Suprapubic skin (tissue), 4 donors: ENCODE results near the gene CRACDL. TPM values are rescaled to one million over a fixed set of nuclear protein-coding genes. Genes with fewer than 3 reads are reported as not detected.

ENCODE experiments used
- DNase-seq, 2 donors: peaks; one replicate each; pipeline ENCODE4 v3.0.0-alpha.2; 2019; ENCODE audit warnings: low spot score in 2 of 2
- H3K27ac ChIP-seq: fragments of 200-600 bp; sonication (generic); one replicate; pipeline ENCODE4 v1.5.1; 2019
- H3K27me3 ChIP-seq: fragments of 200-600 bp; sonication (generic); one replicate; pipeline ENCODE4 v1.5.1; 2019
- H3K36me3 ChIP-seq: fragments of 200-600 bp; sonication (generic); one replicate; pipeline ENCODE4 v1.5.1; 2019
- H3K4me1 ChIP-seq: fragments of 200-600 bp; sonication (generic); one replicate; pipeline ENCODE4 v1.5.1; 2019
- H3K4me3 ChIP-seq: fragments of 200-600 bp; sonication (generic); one replicate; pipeline ENCODE4 v1.5.1; 2019; ENCODE audit warnings: mild to moderate bottlenecking
- H3K9me3 ChIP-seq: fragments of 200-600 bp; sonication (generic); one replicate; pipeline ENCODE4 v1.5.1; 2019
- EP300 ChIP-seq: sonication (generic); formaldehyde crosslinking; IDR thresholded peaks from one replicate; pipeline ENCODE4 v1.6.1; 2017; ENCODE audit warnings: antibody characterized with exemption
- POLR2A ChIP-seq, 2 donors: fragments of 450-650 bp; IDR thresholded peaks; one replicate each; pipeline ENCODE4 v1.6.1; 2017; ENCODE audit warnings: antibody characterized with exemption in 2 of 2, mild to moderate bottlenecking in 2 of 2, moderate library complexity in 2 of 2
- POLR2AphosphoS5 ChIP-seq, 3 donors: sonication (generic); formaldehyde crosslinking; IDR thresholded peaks; one replicate each; pipeline ENCODE4 v1.6.1; 2017; ENCODE audit warnings: antibody characterized with exemption in 3 of 3
- WGBS: methylation state at CpG from one replicate; pipeline ENCODE4 v1.1.5; 2018; 5-methylcytosine and 5-hydroxymethylcytosine counted together
- total RNA-seq, 4 donors: library from RNA; depleted of rRNA; stranded (reverse); fragments of >200 nt; gene quantifications; one replicate each; pipeline ENCODE4 v1.1.0, GENCODE V29; 2016
- TF ChIP-seq, protein P1 (sequence below), 2 donors: fragments of 200-600 bp in 1 of 2; fragments of 450-650 bp in 1 of 2; sonication (generic) in 1 of 2; IDR thresholded peaks; one replicate each; pipeline ENCODE4 v1.5.1; 2016 to 2019; ENCODE audit warnings: antibody characterized with exemption in 2 of 2, mild to moderate bottlenecking in 1 of 2, moderate library complexity in 1 of 2

The CRACDL gene
- 10 to 100 TPM in 3 of 4 donors, 1 to 10 TPM in 1; 5.2 to 13.0 (median 11.3) TPM for total RNA-seq

GRCh38 chr2:98935777-98936352 lies at the start of gene CRACDL:
TSS of gene CRACDL (minus strand) at chr2:98936225. CDS start at chr2:98846800, 89,425 bp downstream.
- Histone ChIP-seq H3K27me3 (peaks cover 19% of the 10 kb centered on the region), H3K4me1 (peaks cover 21% of the 10 kb centered on the region), H3K9me3 (no peaks in the 10 kb centered on the region), H3K36me3 (no peaks in the 10 kb centered on the region), H3K4me3 (peak within 1 kb of the TSS; percentile 67), H3K27ac (peak within 1 kb of the TSS; percentile 85)
- DNase-seq, result no peak
- TF ChIP-seq EP300 (no peak), POLR2AphosphoS5 (IDR thresholded peaks at IDR 0.05) (no peak), POLR2A (IDR thresholded peaks at IDR 0.05) (no peak)
- TF ChIP-seq, protein P1, sequence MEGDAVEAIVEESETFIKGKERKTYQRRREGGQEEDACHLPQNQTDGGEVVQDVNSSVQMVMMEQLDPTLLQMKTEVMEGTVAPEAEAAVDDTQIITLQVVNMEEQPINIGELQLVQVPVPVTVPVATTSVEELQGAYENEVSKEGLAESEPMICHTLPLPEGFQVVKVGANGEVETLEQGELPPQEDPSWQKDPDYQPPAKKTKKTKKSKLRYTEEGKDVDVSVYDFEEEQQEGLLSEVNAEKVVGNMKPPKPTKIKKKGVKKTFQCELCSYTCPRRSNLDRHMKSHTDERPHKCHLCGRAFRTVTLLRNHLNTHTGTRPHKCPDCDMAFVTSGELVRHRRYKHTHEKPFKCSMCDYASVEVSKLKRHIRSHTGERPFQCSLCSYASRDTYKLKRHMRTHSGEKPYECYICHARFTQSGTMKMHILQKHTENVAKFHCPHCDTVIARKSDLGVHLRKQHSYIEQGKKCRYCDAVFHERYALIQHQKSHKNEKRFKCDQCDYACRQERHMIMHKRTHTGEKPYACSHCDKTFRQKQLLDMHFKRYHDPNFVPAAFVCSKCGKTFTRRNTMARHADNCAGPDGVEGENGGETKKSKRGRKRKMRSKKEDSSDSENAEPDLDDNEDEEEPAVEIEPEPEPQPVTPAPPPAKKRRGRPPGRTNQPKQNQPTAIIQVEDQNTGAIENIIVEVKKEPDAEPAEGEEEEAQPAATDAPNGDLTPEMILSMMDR (IDR thresholded peaks at IDR 0.05), result no peak
- WGBS, result no CpG with 5 or more reads among the region's 82 CpGs

DNA sequence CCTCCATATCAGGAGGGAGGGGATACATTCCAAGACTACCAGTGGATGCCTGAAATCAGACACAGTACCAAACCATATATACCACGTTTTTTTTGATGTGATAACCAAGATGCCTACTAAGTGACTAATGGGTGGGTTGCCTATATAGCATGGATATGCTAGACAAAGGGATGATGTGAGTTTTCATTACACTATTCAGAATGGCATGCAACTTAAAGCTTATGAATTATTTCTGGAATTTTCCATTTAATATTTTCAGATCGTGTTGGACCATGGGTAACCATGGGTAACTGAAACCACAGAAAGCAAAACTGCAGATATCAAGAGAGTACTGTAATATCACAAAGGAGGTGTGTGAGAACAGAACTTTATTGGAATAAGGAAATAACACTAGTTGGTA lies 39.6 kb upstream of the CRACDL start:
- 65% methylated on average over 2 of the region's 2 CpGs for WGBS
- no peak overlapping the region for H3K4me3 ChIP-seq
- no peak for TF ChIP-seq POLR2AphosphoS5 (IDR thresholded peaks at IDR 0.05)
- TF ChIP-seq, protein P1 (IDR thresholded peaks at IDR 0.05), result no peak
- no peak for TF ChIP-seq POLR2A (IDR thresholded peaks at IDR 0.05)
- TF ChIP-seq EP300, result no peak
- no peaks in the 10 kb centered on the region for H3K36me3 ChIP-seq
- no peaks in the 10 kb centered on the region for H3K4me1 ChIP-seq
- no peak for DNase-seq
- H3K27ac ChIP-seq, result no peak overlapping the region
- no peaks in the 10 kb centered on the region for H3K27me3 ChIP-seq
- H3K9me3 ChIP-seq, result peaks cover 6% of the 10 kb centered on the region

DNA sequence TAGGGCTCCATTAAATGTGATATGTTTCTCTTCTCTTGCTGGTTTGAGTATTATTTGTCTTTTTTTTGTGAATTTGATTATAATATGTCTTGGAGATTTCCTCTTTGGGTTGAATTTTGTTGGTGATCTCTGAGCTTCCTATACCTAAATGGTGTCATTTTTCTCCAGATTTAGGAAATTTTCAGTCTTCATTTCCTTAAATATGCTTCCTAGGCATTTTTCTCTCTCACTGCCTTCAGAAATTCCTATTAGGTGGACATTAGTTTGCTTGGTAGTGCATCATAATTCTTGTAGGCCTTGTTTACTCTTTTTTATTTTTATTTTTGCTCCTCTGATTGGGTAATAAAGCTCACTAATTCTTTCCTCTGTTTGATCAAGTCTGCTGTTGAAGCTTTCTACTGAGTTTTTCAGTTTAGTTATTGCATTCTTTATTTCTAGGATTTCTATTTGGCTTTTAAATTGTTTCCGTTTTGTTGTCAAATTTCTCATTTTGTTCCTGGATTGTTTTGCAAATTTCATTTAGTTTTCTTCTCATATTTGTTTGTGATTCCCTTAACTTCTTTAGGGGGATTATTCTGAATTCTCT lies 36.6 kb upstream of the CRACDL start:
- no peak for DNase-seq

GRCh38 chr2:98959810-98960507 lies 23.9 kb upstream of the CRACDL start:
- Histone ChIP-seq H3K4me1 (no peaks in the 10 kb centered on the region), H3K36me3 (no peaks in the 10 kb centered on the region), H3K9me3 (peaks cover 4% of the 10 kb centered on the region), H3K27ac (no peak overlapping the region), H3K27me3 (no peaks in the 10 kb centered on the region), H3K4me3 (no peak overlapping the region)
- DNase-seq, result no peak
- TF ChIP-seq, protein P1 (IDR thresholded peaks at IDR 0.05), result no peak
- TF ChIP-seq EP300, result no peak
- TF ChIP-seq POLR2A (IDR thresholded peaks at IDR 0.05), result no peak
- TF ChIP-seq POLR2AphosphoS5 (IDR thresholded peaks at IDR 0.05), result no peak
- 58% methylated on average over 7 of the region's 7 CpGs for WGBS

More for the DNA sequence above, 36.6 kb upstream of the CRACDL start:
- Histone ChIP-seq H3K4me3 (no peak overlapping the region), H3K27me3 (no peaks in the 10 kb centered on the region), H3K27ac (no peak overlapping the region), H3K36me3 (no peaks in the 10 kb centered on the region), H3K4me1 (no peaks in the 10 kb centered on the region), H3K9me3 (peaks cover 11% of the 10 kb centered on the region)
- WGBS, result 93% methylated on average over 1 of the region's 1 CpG
- TF ChIP-seq, protein P1 (IDR thresholded peaks at IDR 0.05), result no peak
- TF ChIP-seq POLR2A (IDR thresholded peaks at IDR 0.05) (no peak), EP300 (no peak), POLR2AphosphoS5 (IDR thresholded peaks at IDR 0.05) (no peak)

DNA sequence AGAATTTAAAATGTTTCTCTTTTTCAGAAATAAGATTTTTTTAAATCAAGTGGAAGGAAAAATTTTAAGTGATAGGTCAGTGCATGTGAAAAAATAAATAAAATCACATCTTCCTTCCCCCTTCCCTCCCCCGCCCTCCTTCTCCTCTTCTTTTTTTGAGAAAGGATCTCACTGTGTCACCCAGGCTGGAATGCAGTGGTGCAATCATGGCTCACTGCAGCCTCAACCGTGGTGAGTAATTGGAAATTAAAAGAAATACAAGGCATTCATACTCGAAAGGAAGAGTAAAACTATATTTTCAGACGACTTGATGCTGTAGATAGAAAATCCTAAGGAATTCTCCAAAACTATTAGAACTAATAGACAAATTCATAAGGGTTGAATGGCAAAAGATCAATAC lies 16.9 kb upstream of the CRACDL start:
- peaks cover 8% of the 10 kb centered on the region for H3K27me3 ChIP-seq
- no peak overlapping the region for H3K4me3 ChIP-seq
- H3K9me3 ChIP-seq, result no peaks in the 10 kb centered on the region
- TF ChIP-seq, protein P1 (IDR thresholded peaks at IDR 0.05), result no peak
- TF ChIP-seq POLR2A (IDR thresholded peaks at IDR 0.05) (no peak), EP300 (no peak), POLR2AphosphoS5 (IDR thresholded peaks at IDR 0.05) (no peak)
- H3K36me3 ChIP-seq, result no peaks in the 10 kb centered on the region
- no peak for DNase-seq
- WGBS, result 69% methylated on average over 4 of the region's 4 CpGs
- no peak overlapping the region for H3K27ac ChIP-seq
- no peaks in the 10 kb centered on the region for H3K4me1 ChIP-seq
